Rectal smooth muscle tissue (tissue), 1 donor: ENCODE data around the gene CUBN.

Experiments used
- H3K27ac ChIP-seq: one replicate; pipeline ENCODE4 v1.7.0; 2013; ENCODE audit warnings: low read depth, low read length, inconsistent platforms
- H3K27me3 ChIP-seq: one replicate; pipeline ENCODE4 v1.7.0; 2013; ENCODE audit warnings: low read length; ENCODE audit not compliant: control insufficient read depth, insufficient read depth
- H3K36me3 ChIP-seq: one replicate; pipeline ENCODE4 v1.7.0; 2013; ENCODE audit warnings: low read length; ENCODE audit not compliant: control insufficient read depth, insufficient read depth
- H3K4me1 ChIP-seq: one replicate; pipeline ENCODE4 v1.7.0; 2013; ENCODE audit warnings: low read length; ENCODE audit not compliant: control insufficient read depth, insufficient read depth
- H3K4me3 ChIP-seq: one replicate; pipeline ENCODE4 v1.7.0; 2013; ENCODE audit warnings: low read length
- H3K9ac ChIP-seq: one replicate; pipeline ENCODE4 v1.7.0; 2013; ENCODE audit warnings: low read length

CUBN gene

DNA sequence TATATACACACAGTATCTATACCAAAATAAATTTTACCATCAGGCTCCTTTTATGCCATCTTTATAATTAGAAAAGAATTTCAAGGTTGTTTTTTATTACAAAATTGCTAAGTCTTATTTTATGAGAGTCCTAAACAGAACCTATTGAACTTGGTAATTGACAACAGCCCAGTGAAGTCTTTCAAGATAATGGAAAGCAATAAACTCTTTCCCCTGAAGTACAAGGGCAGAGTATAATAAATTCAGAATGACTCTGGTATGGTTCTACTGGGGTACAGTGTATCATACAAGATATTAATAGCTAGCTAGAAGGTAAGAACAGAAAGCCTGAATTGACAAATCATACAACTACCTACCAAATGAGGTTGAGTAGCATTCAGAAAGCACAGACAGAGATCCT is 26.2 kb upstream of the CUBN start:
- Histone ChIP-seq H3K27me3 (no peaks in the 10 kb centered on the region), H3K27ac (no peak overlapping the region), H3K36me3 (no peaks in the 10 kb centered on the region), H3K9ac (no peak overlapping the region), H3K4me3 (no peak overlapping the region), H3K4me1 (no peaks in the 10 kb centered on the region)

- Histone ChIP-seq H3K9ac (no peak overlapping the region), H3K27ac (no peak overlapping the region), H3K36me3 (no peaks in the 10 kb centered on the region), H3K4me3 (no peak overlapping the region), H3K27me3 (no peaks in the 10 kb centered on the region), H3K4me1 (no peaks in the 10 kb centered on the region)
Measured at GRCh38 chr10:17154116-17154515, 24.5 kb upstream of the CUBN start.

DNA sequence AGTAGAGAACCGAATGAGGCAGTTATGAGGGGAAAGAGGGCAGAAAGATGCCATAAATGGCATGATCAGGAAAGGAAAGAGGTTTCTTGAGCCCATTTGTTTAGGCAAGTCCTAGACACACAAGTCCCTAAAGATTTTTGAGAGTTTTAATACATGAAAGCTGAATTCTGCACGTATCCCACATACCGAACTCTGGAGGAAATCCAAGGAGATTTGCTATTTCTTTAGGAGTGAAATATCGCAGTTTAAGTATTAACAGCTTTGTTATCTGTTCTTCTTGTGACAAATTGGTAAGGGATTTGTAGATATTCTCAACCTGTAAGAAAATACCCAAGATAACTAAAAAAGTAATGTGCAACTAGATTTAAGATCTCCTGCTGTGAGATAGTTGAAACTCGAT is 23.7 kb upstream of the CUBN start:
- Histone ChIP-seq H3K27ac (no peak overlapping the region), H3K4me3 (no peak overlapping the region), H3K27me3 (no peaks in the 10 kb centered on the region), H3K4me1 (no peaks in the 10 kb centered on the region), H3K36me3 (no peaks in the 10 kb centered on the region), H3K9ac (no peak overlapping the region)

DNA sequence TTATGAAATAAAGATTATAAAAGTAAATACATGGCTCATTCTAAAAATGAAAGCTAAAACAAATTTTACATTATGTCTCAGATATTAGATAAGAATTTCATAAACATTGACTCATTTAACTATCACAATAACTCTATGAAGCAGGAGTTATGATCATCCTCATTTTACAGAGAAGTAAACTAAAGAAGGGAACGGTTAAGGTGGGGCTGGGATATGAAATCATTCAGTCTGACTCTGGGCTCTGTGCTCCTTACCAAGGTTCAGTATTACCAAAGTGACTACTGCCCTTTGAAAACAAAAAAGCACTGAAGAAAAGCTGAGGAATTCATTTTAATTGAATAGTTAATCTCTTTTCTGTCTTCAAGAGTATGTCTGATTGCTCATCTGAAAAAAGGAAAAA is 22.1 kb upstream of the CUBN start:
- Histone ChIP-seq H3K9ac (no peak overlapping the region), H3K36me3 (no peaks in the 10 kb centered on the region), H3K4me1 (no peaks in the 10 kb centered on the region), H3K4me3 (no peak overlapping the region), H3K27ac (no peak overlapping the region), H3K27me3 (no peaks in the 10 kb centered on the region)

GRCh38 chr10:17147884-17148489 is 18.4 kb upstream of the CUBN start:
- no peak overlapping the region for H3K9ac ChIP-seq
- H3K4me3 ChIP-seq: no peak overlapping the region
- no peaks in the 10 kb centered on the region for H3K4me1 ChIP-seq
- no peaks in the 10 kb centered on the region for H3K27me3 ChIP-seq
- no peaks in the 10 kb centered on the region for H3K36me3 ChIP-seq
- no peak overlapping the region for H3K27ac ChIP-seq

DNA sequence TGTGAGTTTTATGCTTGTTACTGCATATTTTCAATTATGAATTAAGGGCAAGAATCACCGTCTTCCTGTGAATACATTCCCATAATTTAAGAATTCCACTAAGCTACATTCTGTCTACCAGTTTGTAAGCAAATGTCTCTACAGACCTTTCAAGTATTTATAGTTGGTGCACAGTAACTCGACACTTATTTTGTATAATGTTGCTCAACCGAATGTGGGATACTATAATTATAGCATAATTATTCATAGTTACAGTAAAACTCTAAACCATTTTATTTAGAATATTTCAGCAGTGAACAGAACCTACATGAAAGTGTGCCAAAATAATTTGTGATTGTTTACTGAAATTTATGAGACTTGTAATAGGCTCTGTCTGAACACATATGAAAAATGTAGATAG is 17.3 kb upstream of the CUBN start:
- Histone ChIP-seq H3K27ac (no peak overlapping the region), H3K4me3 (no peak overlapping the region), H3K9ac (no peak overlapping the region), H3K27me3 (no peaks in the 10 kb centered on the region), H3K4me1 (no peaks in the 10 kb centered on the region), H3K36me3 (no peaks in the 10 kb centered on the region)

- Histone ChIP-seq H3K9ac (no peak overlapping the region), H3K27ac (no peak overlapping the region), H3K27me3 (no peaks in the 10 kb centered on the region), H3K4me3 (no peak overlapping the region), H3K36me3 (no peaks in the 10 kb centered on the region), H3K4me1 (no peaks in the 10 kb centered on the region)
Measured at GRCh38 chr10:17145239-17145638, 15.6 kb upstream of the CUBN start.

GRCh38 chr10:17144757-17145156 is 15.1 kb upstream of the CUBN start:
- Histone ChIP-seq H3K27me3 (no peaks in the 10 kb centered on the region), H3K27ac (no peak overlapping the region), H3K4me3 (no peak overlapping the region), H3K4me1 (no peaks in the 10 kb centered on the region), H3K36me3 (no peaks in the 10 kb centered on the region), H3K9ac (no peak overlapping the region)

GRCh38 chr10:17144032-17144431 is 14.4 kb upstream of the CUBN start:
- H3K4me1 ChIP-seq: no peaks in the 10 kb centered on the region
- H3K36me3 ChIP-seq: no peaks in the 10 kb centered on the region
- no peaks in the 10 kb centered on the region for H3K27me3 ChIP-seq
- no peak overlapping the region for H3K27ac ChIP-seq
- no peak overlapping the region for H3K9ac ChIP-seq
- no peak overlapping the region for H3K4me3 ChIP-seq

DNA sequence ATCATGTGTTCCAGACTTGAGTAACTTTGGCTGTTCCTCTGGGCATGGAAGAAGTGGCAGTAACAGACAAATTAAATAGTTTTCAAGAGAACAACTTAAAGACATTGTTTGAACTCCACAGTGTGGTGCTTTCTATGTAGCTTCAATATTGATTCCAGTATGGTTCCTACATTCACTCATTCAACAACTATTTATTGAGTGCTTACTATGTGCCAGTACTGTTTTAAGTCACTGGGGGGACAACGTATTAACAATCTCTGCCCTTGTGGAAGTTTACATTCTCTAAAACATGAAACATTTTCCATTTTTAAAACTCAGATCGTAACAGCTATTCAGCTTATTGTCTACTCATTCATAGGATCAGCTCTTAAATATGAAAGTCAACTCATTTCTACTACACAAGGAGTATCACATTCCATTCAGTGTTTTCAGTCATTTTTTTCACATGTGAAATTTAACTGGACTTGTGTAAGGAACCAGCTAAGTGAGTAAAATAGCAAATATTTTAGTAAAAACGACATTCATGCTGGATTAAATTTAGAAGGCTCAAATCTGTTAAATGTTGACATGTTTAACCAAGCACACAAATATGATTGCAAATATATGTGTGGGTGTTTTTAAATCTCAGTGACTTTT is 13.6 kb upstream of the CUBN start:
- Histone ChIP-seq H3K9ac (no peak overlapping the region), H3K27ac (no peak overlapping the region), H3K27me3 (no peaks in the 10 kb centered on the region), H3K4me1 (no peaks in the 10 kb centered on the region), H3K36me3 (no peaks in the 10 kb centered on the region), H3K4me3 (no peak overlapping the region)

DNA sequence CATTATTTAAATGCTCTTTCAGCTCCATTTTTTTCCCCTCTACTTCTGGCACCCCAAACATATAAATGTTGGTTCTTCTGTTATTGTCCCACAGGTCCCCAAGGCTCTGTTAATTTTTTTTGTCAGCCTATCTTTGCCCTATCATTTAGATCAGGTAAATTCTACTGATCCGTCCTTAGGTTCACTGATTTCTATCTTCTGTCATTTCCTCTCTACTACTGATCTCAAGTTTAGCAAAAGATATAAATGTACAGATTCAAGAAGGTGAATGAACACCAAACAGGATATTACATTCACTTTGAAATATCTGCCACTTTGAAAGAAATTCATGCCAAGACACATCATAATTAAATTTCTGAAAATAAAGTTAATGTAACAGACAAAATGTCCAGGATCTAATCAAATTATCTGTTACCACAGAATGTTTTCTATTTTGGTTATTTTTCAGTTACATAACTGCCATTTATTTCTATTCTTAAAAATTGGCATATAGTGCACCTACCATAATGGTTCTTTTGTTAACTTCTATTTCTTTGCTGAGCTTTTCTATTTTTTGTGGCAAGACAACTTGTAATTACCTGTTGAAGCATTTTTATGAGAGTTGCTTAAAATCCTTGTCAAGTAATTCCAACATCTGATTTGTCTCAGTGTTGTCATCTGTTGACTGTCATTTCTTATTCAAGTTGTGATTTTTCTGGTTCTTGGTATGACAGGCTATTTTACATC is 12.1 kb upstream of the CUBN start:
- H3K4me3 ChIP-seq: no peak overlapping the region
- H3K9ac ChIP-seq: no peak overlapping the region
- H3K27ac ChIP-seq: no peak overlapping the region
- no peaks in the 10 kb centered on the region for H3K27me3 ChIP-seq
- H3K4me1 ChIP-seq: no peaks in the 10 kb centered on the region
- H3K36me3 ChIP-seq: no peaks in the 10 kb centered on the region

DNA sequence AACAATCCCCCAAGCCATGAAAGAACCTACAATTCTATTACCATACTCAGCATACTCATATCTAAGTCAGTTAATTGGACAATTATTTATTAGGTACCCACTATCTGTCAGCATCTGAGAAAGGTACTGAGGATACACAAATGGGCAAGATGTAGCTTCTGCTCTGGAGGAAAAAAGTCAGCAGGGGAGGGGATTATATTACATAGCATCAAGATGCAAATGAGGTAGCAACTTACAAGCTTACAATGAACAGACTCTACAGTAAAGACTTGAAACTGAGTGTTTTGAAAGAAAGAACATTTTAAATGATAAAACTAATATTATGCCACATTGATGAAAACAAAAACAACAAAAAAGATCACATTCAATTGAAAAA is 10.8 kb upstream of the CUBN start:
- Histone ChIP-seq H3K27me3 (no peaks in the 10 kb centered on the region), H3K4me3 (no peak overlapping the region), H3K4me1 (no peaks in the 10 kb centered on the region), H3K27ac (no peak overlapping the region), H3K36me3 (no peaks in the 10 kb centered on the region), H3K9ac (no peak overlapping the region)
